HepG2 (cell line): ENCODE measurements around the gene BPIFA1. TPM values are rescaled to one million over a fixed set of nuclear protein-coding genes. Genes with fewer than 3 reads are reported as not detected.

Experiments
- KLF16 ChIP-seq, 2 experiments: sonication (generic) in 1 of 2; formaldehyde crosslinking in 1 of 2; IDR thresholded peaks; 2 replicates each; pipeline versions ENCODE4 v1.6.1 to v1.8.0; 2016 to 2023; ENCODE audit warnings: missing genetic modification reagents in 2 of 2, missing compliant biosample characterization in 1 of 2
- NR2F6 ChIP-seq, 2 experiments: IDR thresholded peaks; 2 replicates each; pipeline ENCODE4 v1.6.1; 2016; ENCODE audit warnings: antibody characterized with exemption in 1 of 2, mild to moderate bottlenecking in 1 of 2
- POLR2AphosphoS2 ChIP-seq: IDR thresholded peaks from 2 replicates; pipeline ENCODE4 v1.6.1; 2011; ENCODE audit warnings: low read depth, low read length, improper control_type of control experiment
- PPARG ChIP-seq: conservative IDR thresholded peaks from 2 replicates; pipeline ENCODE4 v1.6.1; 2016; ENCODE audit warnings: missing biosample characterization, missing genetic modification reagents
- RFX5 ChIP-seq: IDR thresholded peaks from 2 replicates; pipeline ENCODE4 v1.6.1; 2011; ENCODE audit warnings: low read depth, low read length, improper control_type of control experiment
- SRY ChIP-seq: sonication (generic); formaldehyde crosslinking; IDR thresholded peaks from 2 replicates; pipeline ENCODE4 v1.8.0; 2022; ENCODE audit warnings: mild to moderate bottlenecking, missing genetic modification reagents
- STAT5B ChIP-seq: sonication (generic); formaldehyde crosslinking; IDR thresholded peaks from 2 replicates; pipeline ENCODE4 v1.4.0; 2020; ENCODE audit warnings: missing genetic modification reagents
- TEAD2 ChIP-seq: sonication (generic); formaldehyde crosslinking; IDR thresholded peaks from 2 replicates; pipeline ENCODE4 v1.9.0; 2021; ENCODE audit warnings: missing genetic modification reagents
- U2AF1 ChIP-seq: fragments of 200-400 bp; formaldehyde crosslinking; optimal IDR thresholded peaks from 2 replicates; pipeline ENCODE3; 2017; ENCODE audit warnings: mild to moderate bottlenecking, low read depth, low read length
- ZNF274 ChIP-seq: sonication (generic); formaldehyde crosslinking; IDR thresholded peaks from 2 replicates; pipeline ENCODE4 v1.5.1; 2020; ENCODE audit warnings: mild to moderate bottlenecking, missing genetic modification reagents
- polyA plus RNA-seq, 8 experiments: library from polyadenylated mRNA; depleted of rRNA in 3 of 8; stranded (reverse) in 7 of 8; unstranded in 1 of 8; fragments of >200 nt; fragmentation: Illumina TruSeq in 4 of 8; extraction: Trizol in 4 of 8; gene quantifications; 2 replicates each; pipeline versions ENCODE4 v1.2.1 to v1.2.3, GENCODE V29; 2011 to 2016; ENCODE audit warnings: low read depth in 4 of 8, missing spikeins in 1 of 8, mixed read lengths in 1 of 8; ENCODE audit not compliant: insufficient read depth in 1 of 8
- total RNA-seq, 5 experiments: library from RNA; depleted of rRNA; stranded (reverse); fragments of >200 nt; fragmentation: Illumina TruSeq; extraction: Trizol; gene quantifications; 2 replicates each; pipeline ENCODE4 v1.2.3, GENCODE V29; 2016; ENCODE audit warnings: low read depth in 1 of 5
- TF ChIP-seq, protein P1 (sequence below): sonication (generic); formaldehyde crosslinking; IDR thresholded peaks from 2 replicates; pipeline ENCODE4 v1.9.0; 2021; ENCODE audit warnings: missing genetic modification reagents, borderline replicate concordance
- TF ChIP-seq, protein P2 (sequence below): sonication (generic); formaldehyde crosslinking; IDR thresholded peaks from 2 replicates; pipeline ENCODE4 v1.8.1; 2023; ENCODE audit warnings: mild to moderate bottlenecking, inconsistent platforms, moderate library complexity, missing genetic modification reagents, borderline replicate concordance
- TF ChIP-seq, protein P3 (sequence below): sonication (generic); formaldehyde crosslinking; IDR thresholded peaks from 2 replicates; pipeline ENCODE4 v1.4.0; 2020; ENCODE audit warnings: missing genetic modification reagents, borderline replicate concordance
- TF ChIP-seq, protein P4 (sequence below): sonication (generic); formaldehyde crosslinking; IDR thresholded peaks from 2 replicates; pipeline ENCODE4 v1.4.0; 2020; ENCODE audit warnings: missing genetic modification reagents
- TF ChIP-seq, protein P5 (sequence below): sonication (generic); formaldehyde crosslinking; IDR thresholded peaks from 2 replicates; pipeline ENCODE4 v1.4.0; 2020; ENCODE audit warnings: low read depth, missing genetic modification reagents
- TF ChIP-seq, protein P6 (sequence below): sonication (generic); formaldehyde crosslinking; IDR thresholded peaks from 2 replicates; pipeline ENCODE4 v1.8.1; 2022; ENCODE audit warnings: mild to moderate bottlenecking, missing genetic modification reagents

BPIFA1 gene
- total and polyA plus RNA-seq, 2 of the 13 experiments (the other 11 are each of a cell fraction or from before 2014, with no cell fraction given): not detected

DNA sequence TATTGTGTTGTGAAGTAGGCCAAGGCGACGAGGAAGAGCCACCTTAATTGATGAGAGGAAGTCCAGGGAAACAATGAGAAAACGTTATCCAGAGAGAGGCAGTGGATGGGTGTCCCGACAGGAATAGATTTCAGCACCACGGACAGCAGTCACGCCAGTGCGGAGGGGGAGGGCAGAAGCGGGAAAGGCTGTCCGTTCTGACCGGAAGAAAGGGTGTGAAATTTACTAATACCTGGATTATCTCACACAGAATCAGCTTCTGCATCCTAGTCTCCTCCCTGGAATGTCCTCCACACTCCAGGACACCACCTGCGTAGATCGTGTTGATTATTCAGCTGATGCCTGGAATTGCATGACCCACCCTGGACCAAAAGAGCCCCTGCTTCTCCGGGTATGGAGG lies 26.0 kb upstream of the BPIFA1 start (continued):
- TF ChIP-seq, protein P1, sequence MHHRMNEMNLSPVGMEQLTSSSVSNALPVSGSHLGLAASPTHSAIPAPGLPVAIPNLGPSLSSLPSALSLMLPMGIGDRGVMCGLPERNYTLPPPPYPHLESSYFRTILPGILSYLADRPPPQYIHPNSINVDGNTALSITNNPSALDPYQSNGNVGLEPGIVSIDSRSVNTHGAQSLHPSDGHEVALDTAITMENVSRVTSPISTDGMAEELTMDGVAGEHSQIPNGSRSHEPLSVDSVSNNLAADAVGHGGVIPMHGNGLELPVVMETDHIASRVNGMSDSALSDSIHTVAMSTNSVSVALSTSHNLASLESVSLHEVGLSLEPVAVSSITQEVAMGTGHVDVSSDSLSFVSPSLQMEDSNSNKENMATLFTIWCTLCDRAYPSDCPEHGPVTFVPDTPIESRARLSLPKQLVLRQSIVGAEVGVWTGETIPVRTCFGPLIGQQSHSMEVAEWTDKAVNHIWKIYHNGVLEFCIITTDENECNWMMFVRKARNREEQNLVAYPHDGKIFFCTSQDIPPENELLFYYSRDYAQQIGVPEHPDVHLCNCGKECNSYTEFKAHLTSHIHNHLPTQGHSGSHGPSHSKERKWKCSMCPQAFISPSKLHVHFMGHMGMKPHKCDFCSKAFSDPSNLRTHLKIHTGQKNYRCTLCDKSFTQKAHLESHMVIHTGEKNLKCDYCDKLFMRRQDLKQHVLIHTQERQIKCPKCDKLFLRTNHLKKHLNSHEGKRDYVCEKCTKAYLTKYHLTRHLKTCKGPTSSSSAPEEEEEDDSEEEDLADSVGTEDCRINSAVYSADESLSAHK (CRISPR knock-in tag): peak; percentile 88; the same call in 1 of the 2 replicates
- TF ChIP-seq POLR2AphosphoS2: no peak
- no peak for TF ChIP-seq NR2F6 (IDR thresholded peaks at IDR 0.05)
- TF ChIP-seq NR2F6 (CRISPR knock-in tag; IDR thresholded peaks at IDR 0.05): peak; percentile 73
- TF ChIP-seq ZNF274 (CRISPR knock-in tag): peak; percentile 92
- no peak for TF ChIP-seq RFX5
- peak; percentile 98 for TF ChIP-seq TEAD2 (CRISPR knock-in tag)
- TF ChIP-seq PPARG: peak; percentile 89
- TF ChIP-seq, protein P2, sequence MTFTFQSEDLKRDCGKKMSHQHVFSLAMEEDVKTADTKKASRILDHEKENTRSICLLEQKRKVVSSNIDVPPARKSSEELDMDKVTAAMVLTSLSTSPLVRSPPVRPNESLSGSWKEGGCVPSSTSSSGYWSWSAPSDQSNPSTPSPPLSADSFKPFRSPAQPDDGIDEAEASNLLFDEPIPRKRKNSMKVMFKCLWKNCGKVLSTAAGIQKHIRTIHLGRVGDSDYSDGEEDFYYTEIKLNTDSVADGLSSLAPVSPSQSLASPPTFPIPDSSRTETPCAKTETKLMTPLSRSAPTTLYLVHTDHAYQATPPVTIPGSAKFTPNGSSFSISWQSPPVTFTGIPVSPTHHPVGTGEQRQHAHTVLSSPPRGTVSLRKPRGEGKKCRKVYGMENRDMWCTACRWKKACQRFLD (CRISPR knock-in tag): peak; percentile 94
- TF ChIP-seq, protein P3, sequence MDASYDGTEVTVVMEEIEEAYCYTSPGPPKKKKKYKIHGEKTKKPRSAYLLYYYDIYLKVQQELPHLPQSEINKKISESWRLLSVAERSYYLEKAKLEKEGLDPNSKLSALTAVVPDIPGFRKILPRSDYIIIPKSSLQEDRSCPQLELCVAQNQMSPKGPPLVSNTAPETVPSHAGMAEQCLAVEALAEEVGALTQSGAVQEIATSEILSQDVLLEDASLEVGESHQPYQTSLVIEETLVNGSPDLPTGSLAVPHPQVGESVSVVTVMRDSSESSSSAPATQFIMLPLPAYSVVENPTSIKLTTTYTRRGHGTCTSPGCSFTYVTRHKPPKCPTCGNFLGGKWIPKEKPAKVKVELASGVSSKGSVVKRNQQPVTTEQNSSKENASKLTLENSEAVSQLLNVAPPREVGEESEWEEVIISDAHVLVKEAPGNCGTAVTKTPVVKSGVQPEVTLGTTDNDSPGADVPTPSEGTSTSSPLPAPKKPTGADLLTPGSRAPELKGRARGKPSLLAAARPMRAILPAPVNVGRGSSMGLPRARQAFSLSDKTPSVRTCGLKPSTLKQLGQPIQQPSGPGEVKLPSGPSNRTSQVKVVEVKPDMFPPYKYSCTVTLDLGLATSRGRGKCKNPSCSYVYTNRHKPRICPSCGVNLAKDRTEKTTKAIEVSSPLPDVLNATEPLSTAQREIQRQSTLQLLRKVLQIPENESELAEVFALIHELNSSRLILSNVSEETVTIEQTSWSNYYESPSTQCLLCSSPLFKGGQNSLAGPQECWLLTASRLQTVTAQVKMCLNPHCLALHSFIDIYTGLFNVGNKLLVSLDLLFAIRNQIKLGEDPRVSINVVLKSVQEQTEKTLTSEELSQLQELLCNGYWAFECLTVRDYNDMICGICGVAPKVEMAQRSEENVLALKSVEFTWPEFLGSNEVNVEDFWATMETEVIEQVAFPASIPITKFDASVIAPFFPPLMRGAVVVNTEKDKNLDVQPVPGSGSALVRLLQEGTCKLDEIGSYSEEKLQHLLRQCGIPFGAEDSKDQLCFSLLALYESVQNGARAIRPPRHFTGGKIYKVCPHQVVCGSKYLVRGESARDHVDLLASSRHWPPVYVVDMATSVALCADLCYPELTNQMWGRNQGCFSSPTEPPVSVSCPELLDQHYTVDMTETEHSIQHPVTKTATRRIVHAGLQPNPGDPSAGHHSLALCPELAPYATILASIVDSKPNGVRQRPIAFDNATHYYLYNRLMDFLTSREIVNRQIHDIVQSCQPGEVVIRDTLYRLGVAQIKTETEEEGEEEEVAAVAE: peak; percentile 97
- peak in 1 of 2 experiments; percentile 99; a peak in 2 of 4 replicates for TF ChIP-seq KLF16 (CRISPR knock-in tag; IDR thresholded peaks at IDR 0.05)
- TF ChIP-seq SRY (CRISPR knock-in tag): peak; percentile 100
- TF ChIP-seq STAT5B (CRISPR knock-in tag): peak; percentile 99
- TF ChIP-seq, protein P4, sequence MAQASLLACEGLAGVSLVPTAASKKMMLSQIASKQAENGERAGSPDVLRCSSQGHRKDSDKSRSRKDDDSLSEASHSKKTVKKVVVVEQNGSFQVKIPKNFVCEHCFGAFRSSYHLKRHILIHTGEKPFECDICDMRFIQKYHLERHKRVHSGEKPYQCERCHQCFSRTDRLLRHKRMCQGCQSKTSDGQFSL (CRISPR knock-in tag): peak; percentile 88; the same call in 1 of the 2 replicates
- no peak for TF ChIP-seq U2AF1
- TF ChIP-seq, protein P5, sequence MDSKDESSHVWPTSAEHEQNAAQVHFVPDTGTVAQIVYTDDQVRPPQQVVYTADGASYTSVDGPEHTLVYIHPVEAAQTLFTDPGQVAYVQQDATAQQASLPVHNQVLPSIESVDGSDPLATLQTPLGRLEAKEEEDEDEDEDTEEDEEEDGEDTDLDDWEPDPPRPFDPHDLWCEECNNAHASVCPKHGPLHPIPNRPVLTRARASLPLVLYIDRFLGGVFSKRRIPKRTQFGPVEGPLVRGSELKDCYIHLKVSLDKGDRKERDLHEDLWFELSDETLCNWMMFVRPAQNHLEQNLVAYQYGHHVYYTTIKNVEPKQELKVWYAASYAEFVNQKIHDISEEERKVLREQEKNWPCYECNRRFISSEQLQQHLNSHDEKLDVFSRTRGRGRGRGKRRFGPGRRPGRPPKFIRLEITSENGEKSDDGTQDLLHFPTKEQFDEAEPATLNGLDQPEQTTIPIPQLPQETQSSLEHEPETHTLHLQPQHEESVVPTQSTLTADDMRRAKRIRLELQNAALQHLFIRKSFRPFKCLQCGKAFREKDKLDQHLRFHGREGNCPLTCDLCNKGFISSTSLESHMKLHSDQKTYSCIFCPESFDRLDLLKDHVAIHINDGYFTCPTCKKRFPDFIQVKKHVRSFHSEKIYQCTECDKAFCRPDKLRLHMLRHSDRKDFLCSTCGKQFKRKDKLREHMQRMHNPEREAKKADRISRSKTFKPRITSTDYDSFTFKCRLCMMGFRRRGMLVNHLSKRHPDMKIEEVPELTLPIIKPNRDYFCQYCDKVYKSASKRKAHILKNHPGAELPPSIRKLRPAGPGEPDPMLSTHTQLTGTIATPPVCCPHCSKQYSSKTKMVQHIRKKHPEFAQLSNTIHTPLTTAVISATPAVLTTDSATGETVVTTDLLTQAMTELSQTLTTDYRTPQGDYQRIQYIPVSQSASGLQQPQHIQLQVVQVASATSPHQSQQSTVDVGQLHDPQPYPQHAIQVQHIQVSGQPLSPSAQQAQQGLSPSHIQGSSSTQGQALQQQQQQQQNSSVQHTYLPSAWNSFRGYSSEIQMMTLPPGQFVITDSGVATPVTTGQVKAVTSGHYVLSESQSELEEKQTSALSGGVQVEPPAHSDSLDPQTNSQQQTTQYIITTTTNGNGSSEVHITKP: peak; percentile 80
- TF ChIP-seq, protein P6, sequence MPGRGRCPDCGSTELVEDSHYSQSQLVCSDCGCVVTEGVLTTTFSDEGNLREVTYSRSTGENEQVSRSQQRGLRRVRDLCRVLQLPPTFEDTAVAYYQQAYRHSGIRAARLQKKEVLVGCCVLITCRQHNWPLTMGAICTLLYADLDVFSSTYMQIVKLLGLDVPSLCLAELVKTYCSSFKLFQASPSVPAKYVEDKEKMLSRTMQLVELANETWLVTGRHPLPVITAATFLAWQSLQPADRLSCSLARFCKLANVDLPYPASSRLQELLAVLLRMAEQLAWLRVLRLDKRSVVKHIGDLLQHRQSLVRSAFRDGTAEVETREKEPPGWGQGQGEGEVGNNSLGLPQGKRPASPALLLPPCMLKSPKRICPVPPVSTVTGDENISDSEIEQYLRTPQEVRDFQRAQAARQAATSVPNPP (CRISPR knock-in tag): no peak
